Sigmoid colon (tissue), 7 donors: Measurements from ENCODE around the gene ZNF443. TPM values are rescaled to one million over a fixed set of nuclear protein-coding genes. Genes with fewer than 3 reads are reported as not detected.
"Not testable (repeated sequence)": the region's sequence is repeated elsewhere in the genome, so short reads cannot be mapped to it uniquely, and the experiment has no call there.

ENCODE experiments used
- DNase-seq: peaks from one replicate; pipeline ENCODE4 v3.0.0-alpha.2; 2019
- H3K27ac ChIP-seq, 4 donors: fragments of 200-600 bp; sonication (generic); one replicate each; pipeline ENCODE4 v1.5.1; 2016 to 2019; ENCODE audit warnings: mild to moderate bottlenecking in 1 of 4
- H3K27me3 ChIP-seq, 3 donors: fragments of 200-600 bp; sonication (generic); one replicate each; pipeline ENCODE4 v1.5.1; 2019; ENCODE audit warnings: mild to moderate bottlenecking in 1 of 3
- H3K36me3 ChIP-seq, 4 donors: fragments of 200-600 bp; sonication (generic); one replicate each; pipeline ENCODE4 v1.5.1; 2016 to 2019
- H3K4me1 ChIP-seq, 4 donors: fragments of 200-600 bp; sonication (generic); one replicate each; pipeline ENCODE4 v1.5.1; 2017 to 2019
- H3K4me3 ChIP-seq, 4 donors: fragments of 200-600 bp; sonication (generic); one replicate each; pipeline ENCODE4 v1.5.1; 2017 to 2019; ENCODE audit warnings: mild to moderate bottlenecking in 2 of 4, moderate library complexity in 1 of 4
- H3K9me3 ChIP-seq, 4 donors: fragments of 200-600 bp in 3 of 4; sonication (generic) in 3 of 4; one replicate each; pipeline versions ENCODE4 v1.5.1 to v1.6.1; 2013 to 2019
- CTCF ChIP-seq, 4 experiments: fragments of 450-650 bp in 3 of 4; fragments of 200-600 bp in 1 of 4; IDR thresholded peaks; one replicate each; pipeline ENCODE4 v1.5.1; 2016 to 2019; ENCODE audit warnings: antibody characterized with exemption in 4 of 4, mild to moderate bottlenecking in 3 of 4, moderate library complexity in 2 of 4
- EP300 ChIP-seq, 4 donors: sonication (generic); formaldehyde crosslinking; IDR thresholded peaks; one replicate each; pipeline ENCODE4 v1.6.1; 2017; ENCODE audit warnings: antibody characterized with exemption in 4 of 4
- POLR2A ChIP-seq, 2 donors: fragments of 450-650 bp; IDR thresholded peaks; one replicate each; pipeline ENCODE4 v1.6.1; 2016; ENCODE audit warnings: antibody characterized with exemption in 2 of 2, mild to moderate bottlenecking in 2 of 2, moderate library complexity in 2 of 2
- POLR2AphosphoS5 ChIP-seq, 4 donors: sonication (generic); formaldehyde crosslinking; IDR thresholded peaks; one replicate each; pipeline ENCODE4 v1.6.1; 2017; ENCODE audit warnings: antibody characterized with exemption in 4 of 4
- WGBS, 2 donors: extraction: QIAGEN DNeasy Blood & Tissue Kit; methylation state at CpG; one replicate each; pipeline ENCODE4 v1.1.7; 2013; 5-methylcytosine and 5-hydroxymethylcytosine counted together
- intact Hi-C: fragments of 100-400 bp; cut with DNase I; formaldehyde crosslinking; loops from one replicate; pipeline ENCODE4 v1.15.1; 2023
- polyA plus RNA-seq, 3 donors: library from polyadenylated mRNA; stranded (reverse); fragments of 200-250 nt; gene quantifications; one replicate each; pipeline ENCODE4 v1.2.3, GENCODE V29; 2013
- total RNA-seq, 4 donors: library from RNA; depleted of rRNA; stranded (reverse); fragments of >200 nt; gene quantifications; one replicate each; pipeline ENCODE4 v1.1.0, GENCODE V29; 2016
- donor health status: healthy with polysubstance abuse.
- donor health status: Bipolar disorder and iron deficiency.
- donor health status: healthy.

The ZNF443 gene
- total and polyA plus RNA-seq, 7 donors = 2.3 to 5.6 (median 3.2) TPM

DNA sequence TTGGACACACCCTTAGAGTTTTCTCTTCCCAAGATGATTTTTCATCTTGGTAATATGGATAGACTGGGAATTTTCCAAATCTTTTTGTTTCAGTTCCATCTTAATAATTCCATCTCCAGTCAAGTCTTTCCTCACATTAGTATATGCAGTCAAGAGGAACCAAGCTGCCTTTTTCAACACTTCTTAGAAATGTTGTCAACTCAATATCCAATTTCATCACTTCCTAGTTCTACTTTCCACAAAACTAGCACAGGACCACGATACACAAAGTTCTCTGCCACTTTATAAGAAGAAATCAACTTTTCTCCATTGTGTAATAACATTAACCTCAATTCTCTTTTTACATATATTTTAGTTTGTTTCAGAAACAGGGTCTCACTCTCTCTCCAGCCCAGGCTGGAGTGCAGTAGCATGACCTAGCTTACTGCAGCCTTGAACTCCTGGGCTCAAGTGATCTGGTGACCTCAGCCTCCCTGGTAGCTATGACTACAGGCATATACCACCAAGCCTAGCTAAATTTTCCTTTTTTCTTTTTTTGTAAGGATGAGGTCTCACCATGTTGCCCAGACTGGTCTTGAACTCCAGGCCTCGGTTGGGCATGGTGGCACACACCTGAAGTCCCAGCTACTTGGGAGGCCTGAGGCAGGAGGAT, 15.5 kb downstream of the ZNF443 start:
- DNase-seq = no peak
- Histone ChIP-seq H3K4me3 (no peak overlapping the region), H3K4me1 (no peaks in the 10 kb centered on the region), H3K27ac (no peak overlapping the region), H3K36me3 (peaks cover 0 to 11% (median under 1%) of the 10 kb centered on the region in 4 donors), H3K27me3 (no peaks in the 10 kb centered on the region), H3K9me3 (peaks cover 0 to 3% (median under 1%) of the 10 kb centered on the region in 4 donors)
- 92 to 95% methylated on average over 2 of the region's 2 CpGs for WGBS, 2 donors
- TF ChIP-seq EP300 (IDR thresholded peaks at IDR 0.05) (no peak), POLR2A (IDR thresholded peaks at IDR 0.05) (no peak), POLR2AphosphoS5 (IDR thresholded peaks at IDR 0.05) (no peak), CTCF (IDR thresholded peaks at IDR 0.05) (no peak)
- intact Hi-C loops = no loop called here

GRCh38 chr19:12417273-12417672, 23.5 kb downstream of the ZNF443 start:
- H3K9me3 ChIP-seq, H3K4me3 ChIP-seq, H3K36me3 ChIP-seq, intact Hi-C loops, DNase-seq, H3K27me3 ChIP-seq, H3K27ac ChIP-seq, H3K4me1 ChIP-seq: not testable (repeated sequence)
- WGBS, 2 donors = 95 to 97% methylated on average over 5 of the region's 5 CpGs

- H3K36me3 ChIP-seq = no peaks in the 10 kb centered on the region
- no peaks in the 10 kb centered on the region for H3K4me1 ChIP-seq
- intact Hi-C loops = no loop called here
- no peak for DNase-seq
- WGBS, 2 donors = 96 to 97% methylated on average over 2 of the region's 2 CpGs
- no peak overlapping the region for H3K27ac ChIP-seq
- no peak overlapping the region for H3K4me3 ChIP-seq
- H3K9me3 ChIP-seq = no peaks in the 10 kb centered on the region
- H3K27me3 ChIP-seq = no peaks in the 10 kb centered on the region
- TF ChIP-seq POLR2A (IDR thresholded peaks at IDR 0.05) (no peak), EP300 (IDR thresholded peaks at IDR 0.05) (no peak), POLR2AphosphoS5 (IDR thresholded peaks at IDR 0.05) (no peak), CTCF (IDR thresholded peaks at IDR 0.05) (no peak)
These were observed 28.9 kb downstream of the ZNF443 start for GRCh38 chr19:12411893-12412292.

DNA sequence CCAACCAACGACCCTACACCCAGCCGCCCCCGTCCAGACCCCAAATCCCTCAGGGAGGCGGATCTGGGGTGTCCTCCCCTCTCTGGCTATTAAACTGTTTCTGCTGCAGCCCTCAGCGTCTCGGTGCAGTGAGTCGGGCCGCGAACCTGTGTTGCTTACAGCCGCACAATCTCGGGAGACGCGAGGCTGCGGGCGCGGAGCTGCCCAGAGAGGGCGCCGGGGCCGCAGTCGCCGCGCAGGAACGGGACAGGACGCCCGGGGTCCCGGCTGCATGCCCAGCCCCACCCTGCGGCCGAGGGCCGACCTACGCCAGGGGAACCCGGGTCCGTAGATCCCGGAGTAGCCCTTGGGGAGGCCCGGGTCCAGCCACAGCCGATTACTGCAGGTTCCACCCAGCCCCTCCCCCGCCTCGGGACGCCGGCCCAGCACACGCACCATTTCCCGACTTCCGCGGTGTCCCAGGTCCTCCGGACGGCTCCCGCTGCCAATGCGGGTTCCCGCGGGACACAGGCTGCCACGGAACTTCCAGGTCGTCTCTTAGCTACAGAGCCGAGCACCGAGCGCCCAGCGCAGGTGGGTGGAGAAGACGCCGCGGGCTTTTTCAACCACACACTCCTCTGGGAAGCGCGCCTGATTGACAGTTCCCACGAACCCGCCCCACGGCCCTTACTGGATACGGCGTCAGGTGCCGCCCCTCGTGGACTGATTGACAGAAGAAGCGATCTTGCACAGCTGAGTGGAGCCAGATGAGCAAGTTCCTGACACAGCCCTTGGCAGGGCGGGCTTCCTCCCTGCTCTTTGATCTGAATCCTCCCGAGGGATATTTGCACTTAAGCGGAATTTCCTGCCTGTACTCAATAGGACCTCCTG, 40.0 kb downstream of the ZNF443 start, which contains the start of gene ZNF799:
TSS of gene ZNF799 (minus strand) at position 639 of the 870 bp plus-strand sequence. CDS start at position 438, 201 bp downstream.
- Histone ChIP-seq H3K27ac (peak within 1 kb of the TSS; percentile 84 to 92 (median 88)), H3K4me3 (peak within 1 kb of the TSS; percentile 58 to 79 (median 66)), H3K4me1 (peaks cover 0 to 9% (median 5%) of the 10 kb centered on the region in 4 donors), H3K36me3 (no peaks in the 10 kb centered on the region), H3K27me3 (no peaks in the 10 kb centered on the region), H3K9me3 (no peaks in the 10 kb centered on the region)
- peak; percentile 99 for DNase-seq
- TF ChIP-seq EP300 (IDR thresholded peaks at IDR 0.05) (peak in 1 of 4 donors; percentile 57), CTCF (IDR thresholded peaks at IDR 0.05) (no peak), POLR2A (IDR thresholded peaks at IDR 0.05) (peak in 1 of 2 donors; percentile 79), POLR2AphosphoS5 (IDR thresholded peaks at IDR 0.05) (peak; percentile 60 to 87 (median 84))
- WGBS, 2 donors = 0 to 1% methylated on average over 71 of the region's 71 CpGs
- intact Hi-C loops = loop anchor here (1.0 to 2.0 kb wide), 3 partner anchors 34 to 150 kb away; partner anchors contain the start of genes ZNF443 and ZNF564
